HG03097 (cell line): ENCODE data around the gene ANXA10.

ENCODE experiments used
- ATAC-seq: cut with Tn5 transposase; IDR thresholded peaks from one replicate; pipeline ENCODE4 v1.9.1; 2021; ENCODE audit not compliant: unreplicated experiment, low FRiP score

ANXA10 gene, protein sequence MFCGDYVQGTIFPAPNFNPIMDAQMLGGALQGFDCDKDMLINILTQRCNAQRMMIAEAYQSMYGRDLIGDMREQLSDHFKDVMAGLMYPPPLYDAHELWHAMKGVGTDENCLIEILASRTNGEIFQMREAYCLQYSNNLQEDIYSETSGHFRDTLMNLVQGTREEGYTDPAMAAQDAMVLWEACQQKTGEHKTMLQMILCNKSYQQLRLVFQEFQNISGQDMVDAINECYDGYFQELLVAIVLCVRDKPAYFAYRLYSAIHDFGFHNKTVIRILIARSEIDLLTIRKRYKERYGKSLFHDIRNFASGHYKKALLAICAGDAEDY

DNA sequence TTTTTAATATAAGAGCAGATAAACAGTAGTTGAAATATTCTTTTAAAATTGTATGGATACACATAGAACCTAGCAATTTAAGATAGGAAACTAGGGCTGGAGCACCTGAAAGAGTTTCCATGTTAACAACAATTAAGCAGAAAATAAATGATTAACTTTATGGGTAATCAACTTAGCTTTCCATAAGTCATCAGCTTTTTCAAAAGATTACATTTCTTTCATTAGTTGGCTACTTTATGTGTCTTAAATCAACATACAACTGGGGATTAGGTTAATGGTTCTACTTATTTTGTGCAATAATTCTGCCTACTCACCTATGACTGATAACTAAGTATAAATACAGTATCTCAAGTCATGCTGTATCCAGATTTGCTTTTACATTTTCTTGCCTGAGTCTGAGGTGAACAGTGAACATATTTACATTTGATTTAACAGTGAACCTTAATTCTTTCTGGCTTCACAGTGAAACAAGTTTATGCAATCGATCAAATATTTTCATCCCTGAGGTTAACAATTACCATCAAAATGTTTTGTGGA, at the start of gene ANXA10:
Gene ANXA10, plus strand, starts transcription at position 362 of the 537 bp plus-strand sequence. Its CDS starts 164 bp downstream, at position 526.
- no peak for ATAC-seq

DNA sequence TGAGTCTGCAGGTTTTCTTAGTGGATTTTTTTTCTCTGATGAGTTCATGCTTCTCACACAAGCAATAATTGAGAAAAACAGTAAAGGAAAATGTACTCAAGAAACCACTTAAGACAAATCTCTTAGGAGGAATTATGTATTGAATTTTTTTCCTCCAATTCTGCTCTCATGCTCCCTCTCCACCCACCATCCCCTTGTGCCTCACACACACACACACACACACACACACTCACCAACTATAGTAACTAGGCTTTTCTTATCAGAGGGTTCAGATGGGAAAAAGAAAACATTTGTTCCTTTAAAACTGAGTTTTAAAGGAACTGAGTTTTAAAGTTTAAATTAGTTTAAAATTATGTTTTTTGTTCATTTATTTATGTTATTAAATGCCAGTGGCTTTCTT, 47.0 kb upstream of the ANXA10 start:
- no peak for ATAC-seq

DNA sequence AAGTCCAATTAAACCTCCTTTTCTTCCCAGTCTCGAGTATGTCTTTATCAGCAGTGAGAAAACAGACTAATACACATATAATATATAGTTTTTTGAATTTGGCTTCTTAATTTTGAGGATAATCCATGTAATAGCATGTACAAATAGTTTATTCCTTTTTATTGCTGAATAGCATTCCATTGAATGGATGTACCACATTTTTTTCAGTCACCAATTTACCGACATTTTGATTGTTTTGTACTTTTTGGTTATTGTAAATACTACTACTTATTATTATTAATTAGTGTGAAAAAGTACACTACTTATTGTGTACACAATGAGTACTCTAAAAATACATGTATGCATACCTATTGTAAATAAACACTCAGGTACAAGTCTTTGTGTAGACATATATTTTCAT, 42.3 kb upstream of the ANXA10 start:
- ATAC-seq, result no peak

DNA sequence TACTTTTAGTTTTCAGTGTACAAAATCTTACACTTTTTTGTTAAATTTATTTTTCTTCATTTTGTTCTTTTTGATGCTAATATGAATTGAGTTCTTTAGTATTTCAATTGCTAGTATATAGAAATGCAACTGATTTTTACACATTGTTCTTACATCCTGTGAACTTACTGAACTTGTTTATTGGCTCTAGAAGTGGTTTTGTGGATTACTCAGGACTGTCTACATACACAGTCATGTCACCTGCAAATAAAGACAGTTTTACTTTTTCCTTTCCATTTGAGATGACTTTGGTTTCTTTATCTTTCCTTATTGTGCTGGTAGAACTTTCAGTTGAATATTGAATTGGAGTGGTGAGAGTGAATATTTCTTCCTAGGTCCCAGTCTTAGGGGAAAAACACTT, 40.8 kb upstream of the ANXA10 start:
- ATAC-seq, result no peak

DNA sequence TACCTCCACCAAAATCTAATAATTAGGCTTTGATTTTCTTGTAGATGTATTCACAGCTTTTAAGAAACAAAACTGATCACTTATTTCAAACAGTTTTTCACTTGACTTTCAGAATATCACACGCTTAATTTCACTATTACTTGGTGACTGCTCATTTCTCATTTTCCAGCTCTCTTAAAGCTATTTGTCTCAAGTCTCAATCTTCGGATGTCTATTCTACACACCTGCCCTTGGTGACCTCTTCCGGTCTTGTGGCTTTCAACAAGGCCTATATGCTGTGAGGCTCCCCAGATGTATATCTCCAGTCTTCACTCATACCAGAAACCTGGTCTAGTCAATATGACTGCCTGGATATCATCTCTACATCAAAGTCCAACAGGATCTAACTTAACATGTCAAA, 34.9 kb upstream of the ANXA10 start:
- ATAC-seq, result no peak

DNA sequence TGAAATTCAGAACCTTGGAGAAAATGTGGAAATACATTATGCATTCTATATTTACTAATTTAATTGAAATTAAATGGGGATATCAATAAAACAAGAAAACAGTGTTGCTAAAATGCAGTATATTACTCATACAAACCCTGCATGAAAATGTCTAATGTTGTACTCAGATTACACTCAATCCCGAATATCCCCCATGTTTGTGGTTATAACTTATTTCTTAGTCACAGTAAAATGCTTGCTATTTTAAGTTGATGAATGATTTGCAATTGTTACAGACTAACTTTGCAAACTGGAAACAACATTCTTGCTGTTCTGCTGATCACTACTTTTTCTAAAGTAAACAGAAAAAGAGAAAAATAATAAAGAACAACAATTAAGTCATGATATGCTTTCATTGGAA, 33.1 kb upstream of the ANXA10 start:
- ATAC-seq, result no peak

DNA sequence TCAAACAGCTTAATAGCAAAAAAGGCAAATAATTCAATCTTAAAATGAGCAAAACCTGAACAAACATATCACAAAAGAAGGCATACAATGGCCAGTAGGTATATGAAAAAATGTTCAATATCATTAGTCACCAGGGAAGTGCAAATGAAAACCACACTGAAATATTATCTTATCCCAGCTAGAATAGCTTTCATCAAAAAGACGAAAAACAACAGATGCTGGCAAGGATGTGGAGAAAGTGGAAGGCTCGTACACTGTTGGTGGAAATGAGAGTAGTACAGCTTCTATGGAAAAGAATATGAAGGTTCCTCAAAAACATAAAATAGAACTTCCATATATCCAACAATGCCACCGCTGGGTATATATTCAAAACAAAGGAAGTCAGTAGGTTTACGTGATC, 29.3 kb upstream of the ANXA10 start:
- no peak for ATAC-seq

DNA sequence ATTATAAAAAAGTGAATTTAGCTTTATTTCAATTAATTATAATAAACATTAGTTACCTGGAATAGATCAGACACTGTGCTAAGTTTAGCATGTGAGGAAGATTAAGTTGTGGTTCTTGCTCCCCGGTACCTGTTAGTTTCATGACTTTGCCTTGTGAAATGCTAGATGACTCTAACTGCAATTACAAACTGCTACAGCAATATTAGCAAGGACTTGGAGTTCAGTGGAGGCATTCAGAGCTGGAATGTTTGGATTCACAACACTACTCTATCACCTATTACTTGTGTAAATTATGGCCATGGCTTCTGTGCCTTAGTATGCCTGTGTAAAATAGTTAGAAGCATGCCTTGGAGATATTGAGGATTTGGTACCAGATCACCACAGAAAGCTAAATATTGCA, 21.4 kb upstream of the ANXA10 start:
- ATAC-seq, result no peak

DNA sequence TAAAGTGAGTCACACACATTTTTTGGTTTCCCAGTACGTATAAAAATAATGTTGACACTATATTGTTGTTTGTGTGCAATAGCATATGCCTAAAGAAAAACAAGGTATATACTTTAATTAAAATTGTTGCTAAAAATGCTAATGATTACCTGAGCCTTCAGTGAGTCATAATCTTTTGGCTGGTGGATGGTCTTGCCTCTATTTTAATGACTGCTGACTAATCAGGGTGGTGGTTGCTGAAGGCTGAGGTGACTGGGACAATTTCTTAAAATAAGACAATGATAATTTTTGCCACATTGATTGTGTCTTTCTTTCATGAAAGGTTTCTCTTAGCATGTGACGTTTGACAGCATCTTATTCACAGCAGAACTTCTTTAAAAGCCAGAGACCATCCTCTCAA, 21.0 kb upstream of the ANXA10 start:
- ATAC-seq, result no peak

DNA sequence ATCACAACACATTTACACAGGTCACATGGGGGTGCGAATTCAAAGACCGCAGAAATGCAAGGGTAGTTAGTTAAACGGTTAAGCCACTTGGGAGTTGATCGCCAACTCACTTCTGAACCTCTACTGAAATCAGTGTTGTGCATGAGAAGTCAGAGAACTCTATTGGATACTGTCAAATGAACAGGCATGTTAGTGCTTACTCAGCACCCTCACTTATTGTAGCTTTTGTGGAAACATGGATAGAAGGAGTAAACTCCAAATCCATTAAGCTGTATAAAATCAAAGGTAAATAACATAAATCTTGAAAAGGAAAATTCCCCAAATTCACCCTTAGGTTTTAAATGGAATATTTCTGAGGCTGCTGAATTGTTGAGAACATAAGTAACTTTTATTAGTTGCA, 17.5 kb upstream of the ANXA10 start:
- ATAC-seq, result no peak

DNA sequence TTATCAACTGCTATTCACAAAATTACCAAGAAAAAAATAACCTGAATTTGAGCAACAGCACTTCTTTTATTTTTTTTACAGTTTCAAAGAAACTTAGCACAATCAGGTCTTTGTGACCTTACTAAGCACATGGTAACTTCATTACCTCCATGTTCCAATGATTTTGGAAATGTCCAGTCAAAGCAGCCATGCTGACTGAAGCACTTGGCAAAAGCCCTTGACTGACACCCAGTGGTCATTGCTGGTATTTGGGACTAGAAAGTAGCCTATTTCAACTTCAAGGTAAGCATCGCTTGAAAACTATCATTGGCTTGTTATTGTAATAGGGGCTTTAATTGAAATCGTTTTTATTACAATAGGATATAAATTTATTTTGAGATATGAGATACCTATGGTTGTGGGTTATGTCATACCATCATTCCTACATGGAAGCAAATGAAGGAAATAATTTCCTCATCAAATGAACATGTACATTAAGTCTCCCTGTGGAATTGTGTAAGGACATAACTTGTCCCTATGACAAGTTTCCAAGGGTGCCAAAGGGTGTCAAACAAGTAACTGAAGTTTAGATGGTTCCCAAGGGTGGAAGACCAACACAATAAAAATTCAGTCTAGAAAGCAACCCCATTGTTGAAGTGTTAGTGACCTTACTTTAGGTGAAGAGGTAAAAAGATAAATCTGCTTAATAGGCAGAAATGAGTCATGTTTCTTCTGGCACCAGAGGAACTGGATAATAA, 15.2 kb upstream of the ANXA10 start:
- peak; percentile 86 for ATAC-seq

DNA sequence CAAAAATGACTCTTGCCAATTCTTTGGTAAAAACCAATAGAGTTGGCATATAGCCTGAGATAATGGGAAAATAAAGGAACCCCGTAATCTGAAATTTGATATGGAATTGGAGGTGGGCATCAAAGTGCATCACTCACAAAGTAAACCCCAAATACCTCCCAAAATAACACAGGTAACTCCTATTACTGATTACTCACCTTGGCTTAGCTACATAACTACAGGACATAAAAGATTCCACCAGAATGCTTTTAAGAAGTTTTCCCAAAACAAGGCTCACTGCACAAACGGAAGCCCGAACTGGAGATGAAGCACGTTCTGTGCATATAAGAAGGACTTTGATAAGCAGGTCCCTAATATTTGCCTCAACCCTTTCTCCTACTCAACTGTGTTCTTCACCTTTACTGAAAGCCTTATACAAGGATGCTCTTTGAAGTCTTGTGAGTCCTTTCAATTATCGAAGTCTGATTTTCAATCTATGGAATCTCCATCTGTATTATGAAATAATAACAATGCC, 14.6 kb upstream of the ANXA10 start:
- ATAC-seq, result no peak

DNA sequence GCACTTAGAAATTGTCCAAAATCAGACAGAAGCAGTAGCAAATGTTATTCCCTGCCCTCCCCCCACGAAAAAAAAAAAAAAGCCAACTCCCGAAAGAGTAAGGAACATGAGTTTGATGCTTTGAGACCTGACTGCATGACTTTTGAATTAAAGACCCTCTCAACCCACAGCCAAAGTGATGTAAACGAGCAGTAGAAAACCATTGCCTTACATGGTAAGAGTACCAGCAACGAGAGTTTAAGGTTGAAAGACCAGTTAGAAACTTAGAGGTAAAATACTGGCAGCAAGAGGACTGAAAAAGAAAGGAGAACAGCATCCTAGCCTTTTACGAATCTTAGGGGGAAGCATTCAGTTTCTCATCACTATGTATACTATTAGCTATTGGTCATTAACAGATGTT, 10.0 kb upstream of the ANXA10 start:
- ATAC-seq, result no peak

DNA sequence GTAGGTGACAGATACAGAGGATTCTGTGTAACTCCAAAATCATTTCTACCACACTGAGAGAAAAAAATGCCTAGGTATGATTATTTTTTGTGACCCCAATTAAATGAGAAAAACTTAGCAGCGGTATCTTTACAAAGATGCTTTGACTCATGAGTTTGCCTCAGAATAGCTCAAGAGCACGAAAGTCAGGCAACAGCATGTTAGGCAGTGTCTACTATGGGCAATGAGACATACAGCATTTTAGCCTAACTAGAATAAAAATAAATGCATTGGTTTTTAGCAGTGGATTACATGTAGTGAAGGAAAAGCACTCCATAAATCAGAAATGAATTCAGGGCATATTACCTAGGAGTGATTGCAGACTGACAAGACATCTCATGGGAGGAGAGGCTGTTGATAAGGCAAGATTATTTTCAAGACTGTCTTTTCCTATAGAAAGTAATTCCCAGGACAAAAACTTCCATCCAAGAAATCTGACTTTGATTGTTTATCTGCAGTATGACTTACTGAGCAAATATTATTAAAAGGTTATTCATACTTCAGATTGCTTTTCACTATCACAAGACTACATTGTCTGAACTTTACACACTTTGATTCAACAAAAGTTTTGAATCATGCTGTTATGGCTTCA, 3.6 kb downstream of the ANXA10 start:
- ATAC-seq, result no peak

DNA sequence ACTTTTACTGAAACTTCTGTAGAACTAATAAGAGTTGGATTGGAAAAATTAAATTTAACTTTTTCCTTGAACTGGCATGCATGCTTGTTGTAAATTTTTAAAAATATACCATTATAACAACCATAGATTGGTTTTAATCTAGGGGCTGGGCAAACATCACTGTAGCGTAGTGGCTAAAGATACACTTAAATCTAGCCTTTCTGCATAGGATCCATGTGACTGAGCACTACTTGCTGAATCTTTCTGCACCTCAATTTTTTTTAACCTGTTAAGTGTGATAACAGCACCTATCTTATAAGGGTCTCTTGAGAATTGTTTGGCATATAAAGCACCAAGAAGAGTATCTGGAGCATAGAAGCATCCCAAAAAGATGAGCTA, 4.1 kb downstream of the ANXA10 start:
- ATAC-seq, result no peak

DNA sequence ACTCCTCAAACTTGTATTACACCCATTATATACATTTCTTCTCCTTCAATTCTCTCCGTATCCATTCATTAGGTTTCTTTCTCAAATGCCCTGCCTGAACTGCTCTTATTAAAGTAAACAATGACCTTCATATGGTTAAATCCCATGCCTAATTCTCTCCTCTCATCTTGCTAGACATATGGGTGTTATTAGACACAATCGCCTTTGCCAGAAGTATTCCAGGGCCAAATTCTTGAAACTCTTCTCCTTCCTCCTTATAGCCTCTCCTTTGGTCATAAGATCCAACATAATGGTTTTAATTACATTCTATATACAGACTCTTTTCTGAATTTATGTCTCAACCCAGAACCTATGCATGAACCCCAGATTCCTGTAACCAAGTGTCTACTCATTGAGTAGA, 4.8 kb downstream of the ANXA10 start:
- no peak for ATAC-seq

DNA sequence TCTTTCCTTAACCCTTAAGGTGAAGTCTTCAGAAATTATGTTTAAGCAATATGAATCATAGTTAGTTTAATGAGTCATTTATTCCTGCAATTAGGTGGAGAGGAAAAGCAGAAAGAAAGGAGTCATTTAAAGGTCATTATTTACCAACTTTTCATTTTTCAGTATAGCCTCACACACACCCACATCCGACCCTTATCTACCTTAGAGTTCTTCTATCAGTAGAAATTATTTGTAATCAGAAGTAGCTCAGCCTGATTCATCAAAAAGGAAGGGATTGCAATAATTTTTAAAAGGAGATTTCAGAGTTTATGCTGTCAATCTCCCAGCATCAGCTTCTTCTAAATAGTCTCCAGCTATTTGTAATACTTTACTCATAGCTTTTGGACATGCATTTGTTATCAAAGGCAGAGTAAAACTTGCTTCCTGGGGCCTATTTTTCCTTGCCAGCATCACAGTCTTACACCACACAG, 5.9 kb downstream of the ANXA10 start:
- no peak for ATAC-seq

DNA sequence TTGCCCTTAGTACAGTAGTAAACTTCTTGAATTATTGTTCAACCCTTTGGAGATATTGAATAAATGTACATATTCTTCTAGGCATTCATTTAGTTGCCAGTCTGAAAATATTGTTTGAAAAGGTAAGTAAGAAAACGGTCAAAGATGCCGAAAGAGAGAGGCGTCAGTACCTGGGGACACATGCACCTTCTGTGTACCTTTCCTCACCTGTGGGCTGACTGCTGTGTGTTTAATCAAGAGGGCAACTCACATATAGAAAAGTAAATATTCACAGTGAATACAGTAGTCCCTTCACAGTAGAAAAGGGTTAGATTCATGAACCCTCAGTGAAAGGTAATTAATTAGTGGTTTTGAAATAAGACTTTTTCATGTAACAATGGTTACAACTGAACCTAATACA, 6.9 kb downstream of the ANXA10 start:
- ATAC-seq, result no peak

DNA sequence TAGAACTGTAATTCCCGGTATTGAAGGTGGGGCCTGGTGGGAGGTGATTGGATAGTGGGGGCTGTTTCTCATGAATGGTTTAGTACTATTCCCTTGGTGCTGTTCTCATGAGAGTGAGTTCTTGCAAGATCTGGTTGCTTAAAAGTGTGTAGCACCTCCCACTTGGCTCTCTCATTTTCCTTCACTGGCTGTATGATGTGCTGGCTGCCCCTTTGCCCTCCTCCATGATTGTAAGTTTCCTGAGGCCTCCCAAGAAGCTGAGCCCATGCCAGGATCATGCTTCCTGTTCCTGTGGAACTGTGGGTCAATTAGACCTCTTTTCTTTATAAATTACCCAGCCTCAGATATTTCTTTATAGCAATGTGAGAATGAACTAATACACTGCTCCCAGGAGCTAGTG, 8.7 kb downstream of the ANXA10 start:
- no peak for ATAC-seq

DNA sequence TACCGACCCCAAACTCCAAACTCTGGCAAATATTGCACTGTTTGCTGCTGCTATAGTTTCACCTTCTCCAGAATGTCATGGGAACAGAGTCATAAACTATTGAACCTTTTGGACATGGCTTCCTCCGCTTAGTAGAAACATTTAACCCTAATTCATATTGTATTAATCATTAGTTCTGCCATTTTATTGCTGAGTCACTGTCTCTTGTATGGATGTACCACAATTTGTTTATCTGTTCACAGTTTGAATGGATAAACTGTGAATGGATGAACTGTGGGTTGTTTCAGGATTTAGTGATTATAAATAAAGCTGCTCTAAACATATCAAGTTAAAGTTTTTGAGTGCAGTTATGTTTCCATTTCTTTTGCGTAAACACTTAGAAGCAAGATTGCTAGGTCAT, 10.1 kb downstream of the ANXA10 start:
- no peak for ATAC-seq

DNA sequence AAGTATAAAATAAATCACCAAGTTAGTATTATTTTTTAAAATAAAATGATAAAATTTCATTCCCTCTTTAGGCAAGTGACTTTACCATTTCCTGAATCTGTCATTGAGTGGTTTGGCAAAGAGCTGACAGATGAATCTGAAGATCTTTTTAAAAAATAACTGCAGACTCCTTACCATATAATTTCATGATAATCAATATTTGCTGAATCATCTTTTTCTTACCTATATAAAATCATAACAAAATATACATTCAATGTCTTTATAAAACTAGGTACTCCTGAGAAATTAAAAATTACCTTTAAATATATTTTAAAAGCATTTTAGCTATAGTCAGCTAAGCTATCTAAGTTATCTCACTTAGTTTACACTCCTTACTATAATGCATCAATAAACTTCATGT, 17.2 kb downstream of the ANXA10 start:
- no peak for ATAC-seq
